Measurements from ENCODE around the gene KCNJ9.

DNA sequence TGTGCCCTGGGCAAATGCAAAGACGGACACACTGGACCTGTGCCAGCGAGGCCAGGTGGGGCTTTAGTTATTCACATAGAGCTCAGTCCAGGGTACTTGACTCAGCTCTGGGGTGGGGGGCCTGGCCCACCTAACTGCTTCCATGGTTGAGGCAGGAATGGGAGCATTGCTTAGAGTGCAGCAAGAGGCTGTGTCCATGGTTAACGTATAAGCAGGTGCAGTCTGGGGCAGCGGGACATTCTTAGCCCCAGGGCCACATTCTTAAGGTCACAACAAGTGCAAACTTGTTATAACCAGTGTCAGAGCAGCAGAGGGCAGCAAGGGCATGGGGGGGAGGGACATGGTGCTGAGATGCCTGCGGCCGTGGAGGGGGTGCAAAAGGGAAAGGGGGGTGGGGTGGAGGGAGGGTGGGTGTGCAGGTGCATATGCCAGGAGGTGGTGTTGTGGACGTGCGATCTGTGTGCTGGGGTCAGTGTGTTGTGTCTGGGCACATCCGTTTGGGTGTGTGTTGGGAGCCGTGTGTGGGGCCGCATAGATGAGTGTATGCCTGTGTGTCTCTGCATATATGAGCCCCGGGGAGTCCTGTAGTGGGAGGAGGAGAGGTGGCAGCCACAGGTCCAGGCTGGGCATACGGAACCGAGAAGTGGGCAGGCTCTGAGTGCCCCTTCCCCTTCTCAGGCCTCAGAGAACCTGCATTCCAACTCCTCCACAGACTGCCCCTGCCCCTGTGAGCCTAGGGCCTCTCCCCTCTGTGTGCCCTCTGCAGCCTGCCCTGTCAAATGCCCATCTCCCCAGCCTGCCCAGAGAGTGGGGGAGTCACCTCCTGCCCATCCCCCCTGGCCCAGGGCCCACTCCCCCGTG lies 19.7 kb upstream of the KCNJ9 start:
- no peak for TF ChIP-seq GATA2 (IDR thresholded peaks at IDR 0.05; ENCODE audit: insufficient read depth, insufficient read length, low read depth, low read length)
- TF ChIP-seq, protein P1, sequence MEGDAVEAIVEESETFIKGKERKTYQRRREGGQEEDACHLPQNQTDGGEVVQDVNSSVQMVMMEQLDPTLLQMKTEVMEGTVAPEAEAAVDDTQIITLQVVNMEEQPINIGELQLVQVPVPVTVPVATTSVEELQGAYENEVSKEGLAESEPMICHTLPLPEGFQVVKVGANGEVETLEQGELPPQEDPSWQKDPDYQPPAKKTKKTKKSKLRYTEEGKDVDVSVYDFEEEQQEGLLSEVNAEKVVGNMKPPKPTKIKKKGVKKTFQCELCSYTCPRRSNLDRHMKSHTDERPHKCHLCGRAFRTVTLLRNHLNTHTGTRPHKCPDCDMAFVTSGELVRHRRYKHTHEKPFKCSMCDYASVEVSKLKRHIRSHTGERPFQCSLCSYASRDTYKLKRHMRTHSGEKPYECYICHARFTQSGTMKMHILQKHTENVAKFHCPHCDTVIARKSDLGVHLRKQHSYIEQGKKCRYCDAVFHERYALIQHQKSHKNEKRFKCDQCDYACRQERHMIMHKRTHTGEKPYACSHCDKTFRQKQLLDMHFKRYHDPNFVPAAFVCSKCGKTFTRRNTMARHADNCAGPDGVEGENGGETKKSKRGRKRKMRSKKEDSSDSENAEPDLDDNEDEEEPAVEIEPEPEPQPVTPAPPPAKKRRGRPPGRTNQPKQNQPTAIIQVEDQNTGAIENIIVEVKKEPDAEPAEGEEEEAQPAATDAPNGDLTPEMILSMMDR (IDR thresholded peaks at IDR 0.05; ENCODE audit: extremely low read depth in 1 of 2, insufficient read depth in 1 of 2, low read depth in 1 of 2, low read length in 2 of 2): no peak
